Neuronal stem cell (in vitro differentiated cells): ENCODE measurements around the gene C20orf144.

Experiments used
- DNase-seq: peaks from one replicate; pipeline ENCODE4 v3.0.0-alpha.2; 2013; ENCODE audit warnings: low spot score
- H2AFZ ChIP-seq: one replicate; pipeline ENCODE4 v1.6.1; 2013; ENCODE audit warnings: mild to moderate bottlenecking, low read length, inconsistent platforms
- H2AK5ac ChIP-seq: 2 replicates; pipeline ENCODE4 v1.6.1; 2013; ENCODE audit warnings: low read depth, mild to moderate bottlenecking, inconsistent platforms, low read length, moderate library complexity, mixed read lengths
- H2BK120ac ChIP-seq: 2 replicates; pipeline ENCODE4 v1.6.1; 2013; ENCODE audit warnings: low read depth, mild to moderate bottlenecking, inconsistent platforms, low read length, moderate library complexity, mixed read lengths
- H2BK12ac ChIP-seq: one replicate; pipeline ENCODE4 v1.6.1; 2013; ENCODE audit warnings: low read length, inconsistent platforms
- H2BK15ac ChIP-seq: 2 replicates; pipeline ENCODE4 v1.6.1; 2013; ENCODE audit warnings: mild to moderate bottlenecking, low read length, inconsistent platforms, mixed read lengths
- H2BK5ac ChIP-seq: one replicate; pipeline ENCODE4 v1.6.1; 2013; ENCODE audit warnings: inconsistent platforms, mild to moderate bottlenecking, low read length, moderate library complexity
- H3K14ac ChIP-seq: one replicate; pipeline ENCODE4 v1.6.1; 2013; ENCODE audit warnings: low read length, inconsistent platforms
- H3K18ac ChIP-seq: 2 replicates; pipeline ENCODE4 v1.6.1; 2013; ENCODE audit warnings: low read length, inconsistent platforms
- H3K23ac ChIP-seq: 2 replicates; pipeline ENCODE4 v1.6.1; 2013; ENCODE audit warnings: low read depth, mild to moderate bottlenecking, mixed read lengths, low read length, inconsistent platforms; ENCODE audit not compliant: poor library complexity
- H3K27ac ChIP-seq: replicated peaks from 3 replicates; pipeline ENCODE4 v1.5.1; 2013; ENCODE audit warnings: low read length, inconsistent platforms
- H3K27me3 ChIP-seq, 3 experiments: 2 replicates each; pipeline ENCODE4 v1.6.1; 2013; ENCODE audit warnings: low read length in 3 of 3, mild to moderate bottlenecking in 2 of 3, inconsistent platforms in 1 of 3, low read depth in 1 of 3, mixed read lengths in 1 of 3, moderate library complexity in 1 of 3; ENCODE audit not compliant: control insufficient read depth in 3 of 3, insufficient read depth in 3 of 3
- H3K36me3 ChIP-seq, 2 donors: replicated peaks in 1 of 2; 2 replicates each; pipeline ENCODE4 v1.6.1; 2013; ENCODE audit warnings: low read length in 2 of 2; ENCODE audit not compliant: control insufficient read depth in 2 of 2, insufficient read depth in 2 of 2
- H3K4ac ChIP-seq: 2 replicates; pipeline ENCODE4 v1.6.1; 2013; ENCODE audit warnings: inconsistent platforms, mild to moderate bottlenecking, low read length, moderate library complexity
- H3K4me1 ChIP-seq, 2 donors: 1 replicate in 1 of 2; 2 replicates in 1 of 2; pipeline ENCODE4 v1.6.1; 2013; ENCODE audit warnings: low read length in 2 of 2, low read depth in 1 of 2; ENCODE audit not compliant: control insufficient read depth in 2 of 2, insufficient read depth in 1 of 2
- H3K4me2 ChIP-seq: one replicate; pipeline ENCODE4 v1.6.1; 2013; ENCODE audit warnings: mild to moderate bottlenecking, low read length, inconsistent platforms; ENCODE audit not compliant: insufficient read depth, poor library complexity, severe bottlenecking
- H3K4me3 ChIP-seq, 2 donors: 2 replicates each; pipeline ENCODE4 v1.5.1; 2013; ENCODE audit warnings: low read length in 2 of 2, mild to moderate bottlenecking in 2 of 2, inconsistent platforms in 1 of 2, moderate library complexity in 1 of 2
- H3K79me1 ChIP-seq: one replicate; pipeline ENCODE4 v1.6.1; 2013; ENCODE audit warnings: low read depth, mild to moderate bottlenecking, inconsistent platforms, low read length, moderate library complexity
- H3K9ac ChIP-seq: one replicate; pipeline ENCODE4 v1.6.1; 2013; ENCODE audit warnings: mild to moderate bottlenecking, low read depth, low read length, inconsistent platforms; ENCODE audit not compliant: poor library complexity
- H3K9me3 ChIP-seq, 2 donors: replicated peaks in 1 of 2; 2 replicates each; pipeline versions ENCODE3 to v1.6.1; 2013; ENCODE audit warnings: low read length in 2 of 2, mild to moderate bottlenecking in 2 of 2, inconsistent platforms in 1 of 2, low read depth in 1 of 2, mixed read lengths in 1 of 2, moderate library complexity in 1 of 2; ENCODE audit not compliant: control insufficient read depth in 2 of 2, insufficient read depth in 1 of 2
- H4K8ac ChIP-seq: one replicate; pipeline ENCODE4 v1.6.1; 2013; ENCODE audit warnings: low read depth, mild to moderate bottlenecking, inconsistent platforms, low read length, moderate library complexity
- H4K91ac ChIP-seq: one replicate; pipeline ENCODE4 v1.6.1; 2013; ENCODE audit warnings: low read length, low read depth, mild to moderate bottlenecking, inconsistent platforms; ENCODE audit not compliant: poor library complexity
- WGBS, 2 donors: extraction: QIAGEN DNeasy Blood & Tissue Kit; methylation state at CpG; one replicate each; pipeline ENCODE4 v1.1.7; 2013; ENCODE audit warnings: missing lambda C conversion rate in 2 of 2, mixed read lengths in 1 of 2; ENCODE audit not compliant: insufficient read length in 2 of 2, insufficient replicate concordance in 1 of 2; ENCODE audit errors: extremely low coverage in 2 of 2; 5-methylcytosine and 5-hydroxymethylcytosine counted together

C20orf144 gene

GRCh38 chr20:33675136-33675959, 13.2 kb downstream of the C20orf144 start:
- Histone ChIP-seq H3K27ac (no peak overlapping the region), H3K79me1 (peaks cover 9% of the 10 kb centered on the region), H2BK12ac (no peak overlapping the region), H3K18ac (no peak overlapping the region), H3K14ac (no peak overlapping the region), H4K91ac (no peak overlapping the region), H3K9me3 (peaks cover 0 to 7% of the 10 kb centered on the region in 2 donors), H2BK5ac (no peak overlapping the region), H3K4ac (no peak overlapping the region), H3K36me3 (peaks cover 35 to 63% of the 10 kb centered on the region in 2 donors), H3K4me3 (peak overlapping the region; percentile 62 to 79), H3K27me3 (no peaks in the 10 kb centered on the region), H2AK5ac (no peak overlapping the region), H3K4me1 (peaks cover 26 to 29% of the 10 kb centered on the region in 2 donors), H3K4me2 (peak overlapping the region; percentile 94), H2BK120ac (no peak overlapping the region), H3K23ac (no peak overlapping the region), H2BK15ac (no peak overlapping the region), H2AFZ (peak overlapping the region; percentile 94), H4K8ac (no peak overlapping the region), H3K9ac (no peak overlapping the region)
- no peak for DNase-seq
- no CpG with 5 or more reads among the region's 16 CpGs for WGBS, 2 donors

- Histone ChIP-seq H2BK15ac (no peak overlapping the region), H2AFZ (no peak overlapping the region), H3K14ac (no peak overlapping the region), H2BK12ac (no peak overlapping the region), H3K9me3 (peaks cover 0 to 7% of the 10 kb centered on the region in 2 donors), H3K4me1 (peaks cover 26 to 29% of the 10 kb centered on the region in 2 donors), H3K23ac (no peak overlapping the region), H2BK5ac (no peak overlapping the region), H4K91ac (no peak overlapping the region), H3K4me2 (no peak overlapping the region), H3K36me3 (peaks cover 39 to 63% of the 10 kb centered on the region in 2 donors), H2AK5ac (no peak overlapping the region), H4K8ac (no peak overlapping the region), H3K79me1 (peaks cover 9% of the 10 kb centered on the region), H3K18ac (no peak overlapping the region), H3K4ac (no peak overlapping the region), H2BK120ac (no peak overlapping the region), H3K27ac (no peak overlapping the region), H3K9ac (no peak overlapping the region), H3K4me3 (no peak overlapping the region), H3K27me3 (no peaks in the 10 kb centered on the region)
- WGBS, 2 donors: no CpG with 5 or more reads among the region's 11 CpGs
- no peak for DNase-seq
Measured at GRCh38 chr20:33676121-33676520, 14.0 kb downstream of the C20orf144 start.

DNA sequence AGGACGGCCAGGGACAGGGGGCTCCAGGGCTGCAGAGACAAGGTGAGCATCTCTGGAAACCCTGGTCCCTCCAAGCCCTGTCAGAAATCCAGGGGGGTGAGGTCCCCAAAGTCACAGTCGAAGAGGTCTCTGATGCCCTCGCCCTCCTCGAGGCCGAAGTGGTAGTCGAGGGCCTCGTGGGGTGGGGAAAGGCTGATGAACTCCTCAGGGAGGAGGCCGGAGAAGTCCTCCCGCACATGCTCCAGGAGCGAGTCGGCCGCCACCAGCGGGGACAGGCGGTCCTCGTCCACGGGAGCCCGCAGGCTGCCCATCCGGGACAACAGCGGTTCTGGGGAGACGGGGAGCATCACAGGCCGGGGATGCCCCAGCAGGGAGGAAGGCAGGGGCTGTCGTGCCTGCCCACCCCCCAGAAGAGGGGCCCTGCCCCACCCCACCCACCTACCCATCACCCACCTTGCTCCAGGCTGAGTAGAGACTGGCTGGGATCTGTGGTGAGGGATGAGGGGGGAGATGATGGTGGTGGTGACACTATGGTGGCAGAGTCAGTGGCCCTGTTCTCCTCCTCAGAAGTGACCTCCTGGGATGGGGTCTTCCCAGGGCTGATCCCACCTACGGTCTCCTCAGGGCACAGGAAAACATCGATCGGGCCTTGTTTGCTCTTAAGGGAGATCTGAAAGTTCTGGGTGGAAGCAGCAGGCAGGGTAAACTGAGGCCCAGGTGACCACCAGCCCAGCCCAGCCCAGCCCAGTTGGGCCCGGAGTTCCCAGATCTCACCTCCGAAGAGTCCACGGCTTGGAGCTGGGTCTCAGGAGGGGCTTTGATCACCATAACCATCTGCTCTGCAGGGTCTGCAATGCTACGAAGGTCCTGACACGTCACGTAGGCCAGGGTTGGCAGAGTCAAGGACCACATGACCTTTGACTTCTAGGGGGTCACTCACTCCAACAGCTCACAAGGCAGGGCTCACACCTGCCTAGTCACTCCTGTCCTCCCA, 14.8 kb downstream of the C20orf144 start:
- no peak for DNase-seq
- Histone ChIP-seq H3K18ac (no peak overlapping the region), H3K9ac (no peak overlapping the region), H3K36me3 (peaks cover 39 to 63% of the 10 kb centered on the region in 2 donors), H3K4me1 (peaks cover 26 to 30% of the 10 kb centered on the region in 2 donors), H4K91ac (no peak overlapping the region), H3K4me2 (no peak overlapping the region), H2BK120ac (no peak overlapping the region), H4K8ac (no peak overlapping the region), H3K4me3 (no peak overlapping the region), H3K9me3 (peaks cover 0 to 7% of the 10 kb centered on the region in 2 donors), H3K27ac (no peak overlapping the region), H2BK15ac (no peak overlapping the region), H2AK5ac (no peak overlapping the region), H3K4ac (no peak overlapping the region), H3K79me1 (peaks cover 9% of the 10 kb centered on the region), H2BK5ac (no peak overlapping the region), H3K14ac (no peak overlapping the region), H2AFZ (no peak overlapping the region), H3K23ac (no peak overlapping the region), H3K27me3 (no peaks in the 10 kb centered on the region), H2BK12ac (peak overlapping the region; percentile 49)
- WGBS, 2 donors: no CpG with 5 or more reads among the region's 31 CpGs
